GM23248 (cell line): Measurements from ENCODE around the gene MEIS2.

Experiments
- EZH2 ChIP-seq: fragments of 200-600 bp; sonication (generic); IDR thresholded peaks from 2 replicates; pipeline ENCODE4 v1.6.1; 2018; ENCODE audit warnings: antibody characterized with exemption, mild to moderate bottlenecking; ENCODE audit not compliant: insufficient read depth, poor library complexity, severe bottlenecking
- EZH2phosphoT487 ChIP-seq: fragments of 200-600 bp; sonication (generic); IDR thresholded peaks from 2 replicates; pipeline ENCODE4 v1.6.1; 2018; ENCODE audit warnings: antibody characterized with exemption, moderate library complexity, mild to moderate bottlenecking, low read depth; ENCODE audit not compliant: insufficient read depth

DNA sequence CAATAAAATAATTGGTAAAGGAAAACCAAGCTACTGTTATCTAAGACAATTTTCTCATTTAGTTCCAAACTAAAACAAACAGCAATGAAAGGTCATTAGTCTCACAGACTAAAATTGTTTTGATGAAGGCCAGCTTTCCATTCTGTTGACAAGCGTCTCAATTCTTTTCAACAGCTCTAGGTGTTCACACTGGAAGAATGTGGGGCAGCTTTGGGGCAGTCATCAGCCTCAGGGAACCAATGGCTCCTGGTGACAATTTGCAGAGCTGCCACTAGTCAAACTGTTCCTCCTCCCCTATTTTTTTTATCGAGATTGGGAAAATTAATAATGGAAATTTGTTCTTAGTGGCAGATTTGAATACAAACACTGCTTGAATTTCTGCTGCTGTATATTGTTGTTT, 104.2 kb downstream of the MEIS2 start:
- TF ChIP-seq EZH2 (no peak), EZH2phosphoT487 (no peak)
